Measurements from ENCODE around the gene ATRNL1.
"Not testable (repeated sequence)": the region's sequence is repeated elsewhere in the genome, so short reads cannot be mapped to it uniquely, and the experiment has no call there.

ATRNL1 gene

DNA sequence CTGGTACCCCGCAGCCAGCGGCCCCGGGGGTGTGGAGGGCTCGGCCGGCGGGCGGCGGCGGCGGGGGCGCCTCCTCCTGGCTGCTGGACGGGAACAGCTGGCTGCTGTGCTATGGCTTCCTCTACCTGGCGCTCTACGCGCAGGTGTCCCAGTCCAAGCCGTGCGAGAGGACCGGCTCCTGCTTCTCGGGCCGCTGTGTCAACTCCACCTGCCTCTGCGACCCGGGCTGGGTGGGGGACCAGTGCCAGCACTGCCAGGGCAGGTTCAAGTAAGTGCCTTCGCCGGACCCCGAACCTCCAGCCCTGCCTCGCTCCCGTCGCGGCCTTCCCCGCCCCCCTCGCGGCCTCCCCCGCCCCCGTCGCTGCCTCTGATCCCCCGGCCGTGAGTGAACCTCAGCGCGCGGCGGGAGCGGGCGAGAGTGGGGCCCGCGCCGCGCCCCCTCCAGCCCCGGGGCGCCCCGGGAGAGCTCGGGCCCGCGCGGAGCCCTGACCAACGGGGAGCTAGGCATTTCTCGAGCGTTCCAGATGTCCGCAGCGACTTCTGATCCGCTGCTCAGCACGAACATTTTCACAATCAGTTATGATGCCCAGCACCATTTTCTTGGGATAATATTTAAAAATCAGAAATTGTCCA, 727 bp downstream of the ATRNL1 start:
- DNase-seq, result no peak

GRCh38 chr10:115094416-115095140, 1.4 kb downstream of the ATRNL1 start:
- no peak for DNase-seq

DNA sequence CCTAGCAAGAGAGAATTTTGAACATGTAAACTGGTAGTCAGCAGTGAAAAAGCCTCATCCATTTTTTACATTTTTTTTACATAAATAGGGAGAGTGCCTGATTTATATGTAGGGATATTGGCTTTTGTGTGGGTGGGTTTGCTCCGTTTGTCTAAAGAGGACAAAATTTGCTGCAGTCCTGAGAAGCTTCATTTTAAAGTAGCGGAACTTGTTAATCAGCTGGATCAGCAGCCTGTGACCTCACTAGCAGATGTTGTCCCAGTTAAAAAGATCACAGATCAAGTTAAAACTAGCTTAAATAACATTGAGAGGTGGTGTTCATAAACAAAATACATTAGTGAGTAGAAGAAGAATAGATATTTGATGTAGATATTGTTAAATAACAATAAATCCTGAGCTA, 2.6 kb downstream of the ATRNL1 start:
- no peak for DNase-seq

DNA sequence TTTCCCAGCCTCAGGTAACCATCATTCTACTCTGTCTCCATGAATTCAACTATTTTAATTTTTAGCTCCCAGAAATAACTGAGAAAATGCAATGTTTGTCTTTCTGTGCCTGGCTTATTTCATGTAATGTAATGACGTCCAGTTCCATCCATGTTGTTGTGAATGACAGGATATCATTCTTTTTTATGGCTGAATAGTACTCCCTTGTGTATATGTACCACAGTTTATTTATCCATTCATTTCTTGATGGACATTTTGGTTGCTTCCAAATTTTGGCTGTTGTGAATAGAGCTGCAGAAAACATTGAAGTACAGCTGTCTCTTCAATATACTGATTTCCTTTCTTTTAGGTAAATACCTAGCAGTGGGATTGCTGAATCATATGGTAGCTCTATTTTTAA, 10.5 kb downstream of the ATRNL1 start:
- no peak for DNase-seq

DNA sequence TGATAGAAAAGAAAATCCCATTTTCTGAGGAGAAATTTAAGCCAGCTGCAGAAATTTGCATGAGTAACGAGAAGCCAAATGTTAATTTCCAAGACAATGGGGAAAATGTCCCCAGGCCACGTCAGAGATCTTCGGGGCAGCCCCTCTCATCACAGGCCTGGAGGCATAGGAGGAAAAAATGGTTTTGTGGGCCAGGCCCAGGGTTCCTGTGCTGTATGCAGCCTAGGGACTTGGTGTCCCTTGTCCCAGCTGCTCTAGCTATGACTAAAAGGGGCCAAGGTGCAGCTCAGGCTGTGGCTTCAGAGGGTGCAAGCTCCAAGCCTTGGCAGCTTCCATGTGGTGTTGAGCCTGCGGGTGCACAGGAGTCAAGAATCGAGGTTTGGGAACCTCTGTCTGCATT, 12.2 kb downstream of the ATRNL1 start:
- DNase-seq, result not testable (repeated sequence)

- no peak for DNase-seq
Observed at GRCh38 chr10:115107830-115108229, 14.7 kb downstream of the ATRNL1 start.

DNA sequence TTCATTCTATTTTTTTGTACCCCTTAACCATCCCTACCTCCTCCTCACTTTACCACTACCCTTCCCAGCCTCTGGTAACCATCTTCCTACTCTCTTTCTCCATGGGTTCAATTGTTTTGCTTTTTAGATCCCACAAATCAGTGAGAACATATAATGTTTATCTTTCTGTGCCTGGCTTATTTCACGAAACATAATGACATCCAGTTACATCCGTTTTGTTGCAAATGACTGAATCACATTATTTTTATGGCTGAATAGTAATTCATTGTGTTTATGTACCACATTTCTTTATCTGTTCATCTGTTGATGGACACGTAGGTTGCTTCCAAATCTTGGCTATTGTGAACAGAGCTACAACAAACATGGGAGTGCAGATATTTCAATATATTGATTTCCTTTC, 24.1 kb downstream of the ATRNL1 start:
- DNase-seq, result no peak

GRCh38 chr10:115118346-115118745, 25.2 kb downstream of the ATRNL1 start:
- no peak for DNase-seq

- DNase-seq, result no peak
Observed at GRCh38 chr10:115125505-115125904, 32.3 kb downstream of the ATRNL1 start.

DNA sequence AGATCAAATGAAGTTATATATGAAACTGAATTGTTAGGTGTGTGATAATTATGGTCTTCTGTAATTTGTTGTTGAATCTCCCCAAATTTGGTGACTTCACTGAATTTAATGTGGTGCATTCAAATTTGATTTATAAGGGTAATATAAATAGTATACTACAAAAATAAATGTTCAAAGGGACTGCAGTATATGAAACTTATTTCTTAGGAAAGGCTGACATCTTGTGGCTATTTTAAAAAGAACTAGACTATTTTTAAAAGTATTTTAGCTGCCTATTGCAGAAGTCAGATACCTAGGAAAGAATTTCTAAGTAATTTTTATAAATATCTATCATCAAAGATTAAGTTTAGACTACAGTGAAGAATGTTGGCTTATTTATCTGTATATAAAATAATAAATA, 36.6 kb downstream of the ATRNL1 start:
- DNase-seq, result no peak

DNA sequence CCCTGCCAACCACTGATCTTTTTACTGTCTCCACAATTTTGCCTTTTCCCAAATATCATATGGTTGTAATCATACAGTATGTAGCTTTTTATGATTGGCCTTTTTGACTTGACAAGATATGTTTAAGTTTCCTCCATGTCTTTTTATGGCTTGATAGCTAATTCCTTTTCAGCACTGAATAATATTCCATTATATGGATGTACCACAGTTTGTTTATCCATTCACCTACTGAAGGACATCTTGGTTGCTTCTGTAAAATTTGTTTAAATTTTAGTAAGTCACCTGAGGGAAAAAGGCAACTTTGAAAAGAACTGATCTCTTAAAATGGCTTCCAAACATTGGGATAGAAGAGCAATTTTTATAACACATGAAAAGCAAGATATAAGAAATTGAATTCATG, 43.5 kb downstream of the ATRNL1 start:
- no peak for DNase-seq

GRCh38 chr10:115141254-115141653, 48.1 kb downstream of the ATRNL1 start:
- DNase-seq, result no peak

GRCh38 chr10:115157357-115157756, 64.2 kb downstream of the ATRNL1 start:
- no peak for DNase-seq

- no peak for DNase-seq
Observed at GRCh38 chr10:115163129-115163528, 70.0 kb downstream of the ATRNL1 start.

GRCh38 chr10:115164220-115164619, 71.1 kb downstream of the ATRNL1 start:
- no peak for DNase-seq

DNA sequence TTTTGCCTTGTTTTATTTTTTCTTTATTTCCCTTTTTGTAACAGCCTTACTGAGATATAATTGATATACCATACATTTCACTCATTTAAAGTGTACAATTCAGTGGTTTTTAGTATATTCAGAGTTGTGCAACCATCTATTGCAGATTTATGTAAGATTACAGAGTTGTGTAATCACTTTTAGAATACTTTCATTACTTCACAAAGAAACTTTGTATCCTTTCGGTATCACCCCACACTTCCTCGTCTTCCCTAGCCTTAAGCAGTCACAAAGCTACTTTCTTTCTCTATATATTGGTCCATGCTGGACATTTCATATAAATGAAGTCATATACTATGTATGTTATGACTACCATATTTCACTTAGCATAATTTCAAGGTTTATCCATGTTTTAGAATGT, 74.6 kb downstream of the ATRNL1 start:
- DNase-seq, result no peak

DNA sequence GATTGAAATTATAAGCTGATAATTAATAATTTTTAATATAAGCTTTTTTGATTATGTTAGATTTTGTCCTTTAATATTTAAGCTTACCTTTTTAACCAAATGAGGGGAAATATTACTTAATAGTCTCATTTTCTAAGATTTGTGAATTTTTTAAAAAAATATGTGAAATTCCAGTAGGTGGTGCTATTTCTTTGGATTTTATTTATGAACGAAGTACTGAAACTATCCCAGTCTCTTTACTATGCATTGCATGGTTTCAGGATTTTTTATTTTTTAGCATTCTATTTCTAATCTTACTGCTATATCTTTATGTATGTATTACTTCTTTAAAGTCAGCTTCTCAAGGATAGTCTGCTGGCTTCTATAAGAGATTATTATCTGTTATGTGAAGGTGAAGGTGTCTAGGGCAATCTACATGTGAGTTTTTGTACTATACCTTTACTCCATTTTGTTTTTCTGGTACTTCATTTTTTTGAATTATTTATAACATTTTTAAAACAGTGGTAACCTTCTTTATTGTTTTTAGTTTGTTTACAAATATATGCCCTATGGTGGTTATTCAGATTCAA, 78.3 kb downstream of the ATRNL1 start:
- no peak for DNase-seq

- DNase-seq, result no peak
Observed at GRCh38 chr10:115173915-115174443, 80.8 kb downstream of the ATRNL1 start.

DNA sequence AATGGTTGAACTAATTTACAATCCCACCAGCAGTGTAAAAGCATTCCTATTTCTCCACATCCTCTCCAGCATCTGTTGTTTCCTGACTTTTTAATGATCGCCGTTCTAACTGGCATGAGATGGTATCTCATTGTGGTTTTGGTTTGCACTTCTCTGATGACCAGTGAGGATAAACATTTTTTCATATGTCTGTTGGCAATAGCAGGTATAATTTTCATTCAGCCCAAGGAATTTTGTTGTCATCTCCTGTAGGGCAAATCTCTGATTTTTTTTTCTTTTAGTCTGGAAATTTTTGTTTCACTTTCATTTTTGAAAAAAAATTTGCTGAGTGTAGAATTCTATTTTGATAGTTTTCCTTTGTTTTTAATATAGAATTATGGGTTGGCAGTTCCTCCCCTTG, 114.1 kb downstream of the ATRNL1 start:
- not testable (repeated sequence) for DNase-seq

GRCh38 chr10:115209133-115209532, 116.0 kb downstream of the ATRNL1 start:
- DNase-seq, result no peak

DNA sequence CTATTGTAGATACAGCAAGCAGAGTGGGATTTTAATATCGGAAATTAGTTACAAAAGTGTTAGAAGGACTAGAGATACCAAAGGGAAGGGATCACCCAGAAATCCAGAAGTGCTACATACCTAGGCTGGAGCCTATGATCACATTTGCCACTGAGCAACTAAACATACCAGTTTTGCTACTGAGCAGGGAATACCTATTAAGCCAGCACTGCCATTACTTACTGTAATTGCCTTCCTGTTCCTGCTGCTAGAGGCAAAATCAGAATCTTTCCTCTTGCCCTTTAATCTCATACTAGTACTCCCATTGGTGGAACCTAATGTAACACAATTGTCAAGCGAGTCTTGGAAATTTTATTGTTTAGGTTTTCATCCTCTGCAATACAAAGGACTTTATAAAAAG, 121.7 kb downstream of the ATRNL1 start:
- no peak for DNase-seq

- no peak for DNase-seq
Observed at GRCh38 chr10:115219203-115219602, 126.0 kb downstream of the ATRNL1 start.

- no peak for DNase-seq
Observed at GRCh38 chr10:115222039-115222438, 128.9 kb downstream of the ATRNL1 start.

DNA sequence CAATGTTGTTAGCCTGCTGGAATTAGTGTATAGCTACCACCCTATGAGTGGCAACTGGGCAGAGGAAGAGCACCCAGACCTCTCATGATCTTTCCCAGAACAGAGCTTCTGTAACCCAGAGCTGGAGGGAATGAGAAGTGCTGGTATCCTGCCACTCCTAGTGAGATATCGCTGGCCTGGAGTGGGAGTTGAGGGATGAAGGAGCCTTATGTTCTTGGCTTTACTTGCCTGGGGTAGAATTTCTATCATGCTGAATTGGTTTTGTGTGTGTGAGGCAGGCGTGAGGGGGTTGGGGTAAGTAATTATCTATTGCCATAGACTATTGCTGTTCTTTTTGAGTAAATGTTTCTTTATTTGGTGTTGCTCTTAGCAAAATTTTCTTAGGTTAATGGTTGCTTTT, 146.6 kb downstream of the ATRNL1 start:
- no peak for DNase-seq

Measured in activated effector memory CD4-positive, alpha-beta T cell treated with anti-CD3 and anti-CD28 coated beads, Interleukin-2, amount 50 U/mL, for 16 hours (primary cell).